IMR-90 (cell line): ENCODE results near the gene MACF1.
"Not testable (repeated sequence)": the region's sequence is repeated elsewhere in the genome, so short reads cannot be mapped to it uniquely, and the experiment has no call there.

ENCODE experiments used
- CTCF ChIP-seq: conservative IDR thresholded peaks from 2 replicates; pipeline ENCODE4 v1.5.1; 2012; ENCODE audit warnings: mild to moderate bottlenecking, low read depth, low read length, improper control_type of control experiment
- MAZ ChIP-seq: IDR thresholded peaks from 2 replicates; pipeline ENCODE4 v1.6.1; 2012; ENCODE audit warnings: low read depth, mild to moderate bottlenecking, low read length, improper control_type of control experiment, moderate library complexity, borderline replicate concordance
- NFE2L2 ChIP-seq: fragments of 150-350 bp; IDR thresholded peaks from 2 replicates; pipeline ENCODE4 v1.6.1; 2016; ENCODE audit warnings: low read depth, mild to moderate bottlenecking, low read length
- POLR2A ChIP-seq: IDR thresholded peaks from 2 replicates; pipeline ENCODE4 v1.6.1; 2012; ENCODE audit warnings: mild to moderate bottlenecking, low read depth, low read length
- RAD21 ChIP-seq: IDR thresholded peaks from 2 replicates; pipeline ENCODE4 v1.6.1; 2012; ENCODE audit warnings: low read length, improper control_type of control experiment
- RFX5 ChIP-seq: IDR thresholded peaks from 2 replicates; pipeline ENCODE4 v1.8.0; 2012; ENCODE audit warnings: low read depth, mild to moderate bottlenecking, low read length, moderate library complexity
- TF ChIP-seq, protein P1 (sequence below): fragments of 150-350 bp; IDR thresholded peaks from 2 replicates; pipeline ENCODE4 v1.6.1; 2017; ENCODE audit warnings: mild to moderate bottlenecking, antibody characterized with exemption, low read length, low read depth

DNA sequence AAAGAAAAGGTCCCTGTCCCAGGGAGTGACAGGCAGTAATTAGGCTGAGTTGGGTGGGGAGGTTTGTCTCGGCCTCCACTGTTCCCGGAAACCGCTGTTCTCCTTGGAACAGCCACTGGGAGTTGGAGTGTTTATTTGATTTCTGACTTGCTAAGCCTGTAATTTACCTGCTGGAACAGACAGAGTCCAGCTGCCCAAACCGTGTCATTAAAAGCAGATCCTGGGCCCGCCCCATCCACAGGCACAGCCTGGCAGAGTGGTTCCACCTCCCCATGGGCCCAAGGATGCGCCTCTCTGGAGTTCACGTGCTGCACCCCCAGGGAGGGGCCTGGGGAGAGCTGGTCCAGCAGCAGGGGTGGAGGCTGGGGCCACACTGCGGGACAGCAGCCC is 322.7 kb downstream of the MACF1 start:
- not testable (repeated sequence) for TF ChIP-seq CTCF, RAD21, POLR2A, NFE2L2, MAZ, RFX5
- TF ChIP-seq, protein P1, sequence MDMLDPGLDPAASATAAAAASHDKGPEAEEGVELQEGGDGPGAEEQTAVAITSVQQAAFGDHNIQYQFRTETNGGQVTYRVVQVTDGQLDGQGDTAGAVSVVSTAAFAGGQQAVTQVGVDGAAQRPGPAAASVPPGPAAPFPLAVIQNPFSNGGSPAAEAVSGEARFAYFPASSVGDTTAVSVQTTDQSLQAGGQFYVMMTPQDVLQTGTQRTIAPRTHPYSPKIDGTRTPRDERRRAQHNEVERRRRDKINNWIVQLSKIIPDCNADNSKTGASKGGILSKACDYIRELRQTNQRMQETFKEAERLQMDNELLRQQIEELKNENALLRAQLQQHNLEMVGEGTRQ = not testable (repeated sequence)
